Spleen (tissue), 7 donors: ENCODE data around the gene HOXB4.

Source experiments
- POLR2A ChIP-seq, 3 donors: fragments of 450-650 bp; IDR thresholded peaks; one replicate each; pipeline ENCODE4 v1.5.1; 2017; ENCODE audit warnings: antibody characterized with exemption in 3 of 3, mild to moderate bottlenecking in 1 of 3
- POLR2AphosphoS5 ChIP-seq, 3 donors: sonication (generic); formaldehyde crosslinking; IDR thresholded peaks; one replicate each; pipeline ENCODE4 v1.5.1; 2017; ENCODE audit warnings: antibody characterized with exemption in 3 of 3
- TF ChIP-seq, protein P1 (sequence below), 11 experiments: fragments of 200-600 bp in 7 of 11; fragments of 450-650 bp in 4 of 11; sonication (generic) in 4 of 11; IDR thresholded peaks in 8 of 11; conservative IDR thresholded peaks in 3 of 11; 1 replicate in 7 of 11; 2 replicates in 4 of 11; pipeline versions ENCODE4 v1.4.0 to v1.8.0; 2016 to 2021; ENCODE audit warnings: antibody characterized with exemption in 11 of 11, inconsistent platforms in 4 of 11, mild to moderate bottlenecking in 1 of 11
- donor health status: DM: no; HTN: no; CAD: no; lungs with moderate emphysema.
- donor health status: DM: no; HTN: no; CAD: no.
- donor health status: DM: no; HTN: no; CAD: no.

DNA sequence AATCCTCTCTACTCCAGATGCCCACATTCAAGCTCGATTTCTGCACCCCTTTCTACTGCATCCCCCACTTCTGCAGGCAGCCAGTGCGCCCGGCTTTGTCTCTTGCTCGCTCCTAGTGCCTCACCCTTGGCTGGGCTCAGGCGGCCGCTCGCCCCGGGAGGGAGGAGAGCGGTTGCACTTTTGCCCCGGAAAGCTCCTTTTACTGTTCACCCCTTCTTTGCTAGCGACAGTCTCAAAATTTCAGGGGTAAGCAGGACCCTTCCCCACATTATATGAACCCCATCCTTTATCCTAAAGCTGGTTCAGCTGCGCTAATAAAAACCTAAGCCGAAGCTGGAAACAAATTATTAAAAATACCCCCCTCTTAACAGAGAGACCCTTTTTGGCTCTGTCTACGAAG, 14.4 kb upstream of the HOXB4 start:
- TF ChIP-seq, protein P1, sequence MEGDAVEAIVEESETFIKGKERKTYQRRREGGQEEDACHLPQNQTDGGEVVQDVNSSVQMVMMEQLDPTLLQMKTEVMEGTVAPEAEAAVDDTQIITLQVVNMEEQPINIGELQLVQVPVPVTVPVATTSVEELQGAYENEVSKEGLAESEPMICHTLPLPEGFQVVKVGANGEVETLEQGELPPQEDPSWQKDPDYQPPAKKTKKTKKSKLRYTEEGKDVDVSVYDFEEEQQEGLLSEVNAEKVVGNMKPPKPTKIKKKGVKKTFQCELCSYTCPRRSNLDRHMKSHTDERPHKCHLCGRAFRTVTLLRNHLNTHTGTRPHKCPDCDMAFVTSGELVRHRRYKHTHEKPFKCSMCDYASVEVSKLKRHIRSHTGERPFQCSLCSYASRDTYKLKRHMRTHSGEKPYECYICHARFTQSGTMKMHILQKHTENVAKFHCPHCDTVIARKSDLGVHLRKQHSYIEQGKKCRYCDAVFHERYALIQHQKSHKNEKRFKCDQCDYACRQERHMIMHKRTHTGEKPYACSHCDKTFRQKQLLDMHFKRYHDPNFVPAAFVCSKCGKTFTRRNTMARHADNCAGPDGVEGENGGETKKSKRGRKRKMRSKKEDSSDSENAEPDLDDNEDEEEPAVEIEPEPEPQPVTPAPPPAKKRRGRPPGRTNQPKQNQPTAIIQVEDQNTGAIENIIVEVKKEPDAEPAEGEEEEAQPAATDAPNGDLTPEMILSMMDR (IDR thresholded peaks at IDR 0.05 in 8 of 11, conservative IDR thresholded peaks at IDR 0.05 in 3 of 11): no peak
- TF ChIP-seq POLR2A (IDR thresholded peaks at IDR 0.05) (no peak), POLR2AphosphoS5 (IDR thresholded peaks at IDR 0.05) (no peak)
